A549 (cell line): ENCODE measurements around the gene NDEL1. TPM values are rescaled to one million over a fixed set of nuclear protein-coding genes. Genes with fewer than 3 reads are reported as not detected.

Experiments used
- ATAC-seq, 2 experiments: fragments of 200-7000 bp in 1 of 2; fragments of >200 bp in 1 of 2; cut with Nextera tagmentation in 1 of 2; cut with Tn5 transposase in 1 of 2; 3 replicates each; pipeline versions ENCODE4 v1.8.0 to v1.9.1; 2018 to 2020; ENCODE audit warnings: mild to moderate bottlenecking in 1 of 2, moderate library complexity in 1 of 2
- CTCF ChIA-PET: fragments of 300-600 bp; sonication (Branson Sonifier 250); formaldehyde crosslinking; extraction: SDS; loops from one replicate; lab custom pipeline; 2021; ENCODE audit warnings: antibody characterized with exemption, inconsistent platforms; lab: Yijun Ruan, JAX
- POLR2A ChIA-PET: fragments of 350-600 bp; formaldehyde crosslinking; extraction: SDS; loops from one replicate; lab custom pipeline; 2021; ENCODE audit warnings: antibody characterized with exemption, inconsistent platforms; lab: Yijun Ruan, JAX
- DNase-seq, 2 experiments: peaks; one replicate each; pipeline versions ENCODE4 v3.0.0 to v3.0.0-alpha.2; 2011 to 2016; ENCODE audit warnings: low read depth in 1 of 2, low spot score in 1 of 2
- FAIRE-seq: peaks from 2 replicates; lab custom pipeline; 2011; peaks lifted over from hg19 to GRCh38; lab: Jason Lieb, UNC
- H3K27ac ChIP-seq, 2 experiments: fragments of >200 bp; sonication (Bioruptor Twin); formaldehyde crosslinking; 3 replicates each; pipeline ENCODE4 v1.5.1; 2016 to 2017
- H3K4me1 ChIP-seq: fragments of >200 bp; sonication (Bioruptor Twin); formaldehyde crosslinking; 3 replicates; pipeline ENCODE4 v1.6.1; 2016
- H3K4me2 ChIP-seq: fragments of >200 bp; sonication (Bioruptor Twin); formaldehyde crosslinking; 3 replicates; pipeline ENCODE4 v1.6.1; 2016
- H3K4me3 ChIP-seq: fragments of >200 bp; sonication (Bioruptor Twin); formaldehyde crosslinking; 3 replicates; pipeline ENCODE4 v1.5.1; 2016
- H3K9me3 ChIP-seq: fragments of >200 bp; sonication (Bioruptor Twin); formaldehyde crosslinking; 3 replicates; pipeline ENCODE4 v1.6.1; 2016
- BCL3 ChIP-seq: fragments of >200 bp; sonication (Bioruptor Twin); formaldehyde crosslinking; IDR thresholded peaks from 3 replicates; pipeline ENCODE4 v1.6.1; 2016
- CBX8 ChIP-seq: fragments of 200-600 bp; sonication (generic); IDR thresholded peaks from 2 replicates; pipeline ENCODE4 v1.6.1; 2016
- CHD4 ChIP-seq: fragments of 200-600 bp; sonication (generic); IDR thresholded peaks from 2 replicates; pipeline ENCODE4 v1.6.1; 2016; ENCODE audit warnings: antibody characterized with exemption, mild to moderate bottlenecking, borderline replicate concordance
- EHMT2 ChIP-seq: fragments of 200-600 bp; sonication (generic); IDR thresholded peaks from 2 replicates; pipeline ENCODE4 v1.6.1; 2016; ENCODE audit warnings: antibody characterized with exemption, low read depth, mild to moderate bottlenecking, moderate library complexity
- FOSB ChIP-seq: fragments of 250-450 bp; sonication (Bioruptor Pico); IDR thresholded peaks from 2 replicates; pipeline ENCODE4 v1.5.0; 2020; ENCODE audit warnings: mild to moderate bottlenecking, moderate library complexity
- FOSL2 ChIP-seq, 2 experiments: fragments of 450-650 bp in 1 of 2; fragments of >200 bp in 1 of 2; sonication (Bioruptor Twin) in 1 of 2; formaldehyde crosslinking; IDR thresholded peaks; 2 replicates each; pipeline versions ENCODE4 v1.5.0 to v1.6.1; 2016 to 2020; ENCODE audit warnings: mild to moderate bottlenecking in 1 of 2, moderate library complexity in 1 of 2
- GATA3 ChIP-seq: IDR thresholded peaks from 2 replicates; pipeline ENCODE4 v1.6.1; 2012; ENCODE audit warnings: borderline replicate concordance
- HMGXB4 ChIP-seq: fragments of 250-450 bp; sonication (Bioruptor Pico); IDR thresholded peaks from 2 replicates; pipeline ENCODE4 v1.5.0; 2021; ENCODE audit warnings: mild to moderate bottlenecking, moderate library complexity, borderline replicate concordance
- JUNB ChIP-seq: fragments of >200 bp; sonication (Bioruptor Twin); formaldehyde crosslinking; IDR thresholded peaks from 2 replicates; pipeline ENCODE4 v1.6.1; 2016
- KDM1A ChIP-seq: fragments of 200-600 bp; sonication (generic); IDR thresholded peaks from 2 replicates; pipeline ENCODE4 v1.6.1; 2016; ENCODE audit warnings: low read depth, mild to moderate bottlenecking
- MAFK ChIP-seq: fragments of 450-650 bp; IDR thresholded peaks from 2 replicates; pipeline ENCODE4 v1.6.1; 2014; ENCODE audit not compliant: partially characterized antibody
- NFE2L2 ChIP-seq: fragments of 150-350 bp; conservative IDR thresholded peaks from 2 replicates; pipeline ENCODE4 v1.6.1; 2014; ENCODE audit warnings: low read length
- NPAS2 ChIP-seq: fragments of 250-450 bp; sonication (Bioruptor Pico); IDR thresholded peaks from 2 replicates; pipeline ENCODE4 v1.8.0; 2022; ENCODE audit warnings: mild to moderate bottlenecking, moderate library complexity, borderline replicate concordance
- POLR2AphosphoS2 ChIP-seq: conservative IDR thresholded peaks from 2 replicates; pipeline ENCODE4 v1.6.1; 2012; ENCODE audit warnings: low read length, improper control_type of control experiment, inconsistent platforms
- RFX5 ChIP-seq: fragments of 450-650 bp; IDR thresholded peaks from 2 replicates; pipeline ENCODE4 v1.7.1; 2014; ENCODE audit warnings: antibody characterized with exemption, mild to moderate bottlenecking, moderate library complexity
- TFCP2L1 ChIP-seq: fragments of 250-450 bp; sonication (Bioruptor Pico); IDR thresholded peaks from 2 replicates; pipeline ENCODE4 v1.5.0; 2021; ENCODE audit warnings: mild to moderate bottlenecking
- ZC3H11A ChIP-seq: fragments of 450-650 bp; IDR thresholded peaks from 2 replicates; pipeline ENCODE4 v1.6.1; 2014; ENCODE audit warnings: antibody characterized with exemption, mild to moderate bottlenecking
- ZFP36 ChIP-seq: fragments of 450-650 bp; IDR thresholded peaks from 2 replicates; pipeline ENCODE4 v1.6.1; 2014; ENCODE audit warnings: borderline replicate concordance; ENCODE audit not compliant: partially characterized antibody
- ZNF302 ChIP-seq: fragments of 250-450 bp; sonication (Bioruptor Pico); IDR thresholded peaks from 2 replicates; pipeline ENCODE4 v1.9.0; 2021; ENCODE audit warnings: inconsistent platforms, mild to moderate bottlenecking, moderate library complexity
- ZSCAN20 ChIP-seq: fragments of 250-450 bp; sonication (Bioruptor Pico); IDR thresholded peaks from 2 replicates; pipeline ENCODE4 v1.8.0; 2022; ENCODE audit warnings: mild to moderate bottlenecking, moderate library complexity
- WGBS: methylation state at CpG from one replicate; pipeline ENCODE4 v1.1.6; 2017; ENCODE audit errors: missing lambda C conversion rate; 5-methylcytosine and 5-hydroxymethylcytosine counted together
- polyA plus RNA-seq, 4 experiments: library from polyadenylated mRNA; depleted of rRNA in 3 of 4; stranded (reverse); fragments of >200 nt; fragmentation: RNase III in 1 of 4; extraction: RNeasy Plus Mini Kit Qiagen cat#74134 plus additional on column Dnase treatment in 1 of 4; gene quantifications; 2 replicates in 3 of 4; 3 replicates in 1 of 4; pipeline ENCODE4 v1.2.3, GENCODE V29; 2011 to 2017
- TF ChIP-seq, protein P1 (sequence below): fragments of 200-600 bp; sonication (generic); IDR thresholded peaks from 2 replicates; pipeline ENCODE4 v1.6.1; 2016; ENCODE audit warnings: antibody characterized with exemption, mild to moderate bottlenecking, moderate library complexity
- TF ChIP-seq, protein P2 (sequence below): fragments of >200 bp; sonication (Bioruptor Twin); formaldehyde crosslinking; IDR thresholded peaks from 2 replicates; pipeline ENCODE4 v1.6.1; 2016
- TF ChIP-seq, protein P3 (sequence below): fragments of 450-650 bp; IDR thresholded peaks from 2 replicates; pipeline ENCODE4 v1.6.1; 2014; ENCODE audit warnings: antibody characterized with exemption
- TF ChIP-seq, protein P4 (sequence below): fragments of 250-450 bp; sonication (Bioruptor Pico); IDR thresholded peaks from 2 replicates; pipeline ENCODE4 v1.5.0; 2020; ENCODE audit warnings: low read depth, mild to moderate bottlenecking, moderate library complexity

NDEL1 gene
- polyA plus RNA-seq, 2 of the 4 experiments (the other 2 are of a cell fraction), result 53.3 to 91.0 TPM

DNA sequence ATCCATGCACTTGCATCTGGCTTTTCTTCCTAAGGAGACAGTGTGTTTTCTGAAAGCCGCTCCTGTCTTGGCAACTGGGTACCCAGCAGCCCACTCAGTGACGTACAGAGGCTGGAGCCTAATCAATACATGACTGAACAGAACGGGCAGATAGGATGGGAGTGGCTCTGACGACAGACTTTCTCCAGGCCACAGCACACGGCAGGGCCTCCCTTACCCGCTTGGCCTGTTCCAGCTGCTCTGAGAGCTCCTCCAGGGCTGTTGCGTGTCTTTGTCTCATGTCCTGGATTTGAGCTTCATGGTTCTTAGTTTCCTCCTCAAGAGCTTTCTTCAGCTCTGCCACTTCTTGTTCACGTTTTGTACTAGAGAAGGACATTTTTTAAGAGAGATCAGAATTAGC lies 64.9 kb downstream of the NDEL1 start:
- DNase-seq (no peak), FAIRE-seq (no peak)

DNA sequence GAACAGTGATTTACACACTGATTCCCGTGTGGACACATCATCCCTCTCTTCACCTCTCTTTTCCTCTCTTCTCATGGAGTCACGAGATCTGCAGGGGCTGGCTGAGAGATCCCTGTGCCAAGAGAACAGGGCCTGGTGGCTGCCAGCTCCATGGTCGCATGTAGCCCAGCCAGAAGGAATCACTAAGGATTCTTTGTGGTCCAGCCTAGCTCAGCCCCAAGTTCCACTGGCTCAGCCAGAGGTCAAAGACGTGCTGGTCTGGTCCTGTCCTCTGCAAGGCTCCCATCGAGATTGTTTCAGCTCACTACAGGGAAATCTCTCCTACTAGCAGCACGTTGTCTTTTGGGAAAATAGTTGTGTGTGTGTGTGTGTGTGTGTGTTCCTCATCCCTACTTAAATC lies 66.4 kb downstream of the NDEL1 start:
- Histone ChIP-seq H3K4me1 (no peaks in the 10 kb centered on the region), H3K9me3 (no peaks in the 10 kb centered on the region), H3K4me3 (no peak overlapping the region), H3K4me2 (no peak overlapping the region), H3K27ac (no peak overlapping the region)
- ATAC-seq, result no peak; a peak in 1 of 6 replicates
- CTCF ChIA-PET, result interaction anchor here (0.6 to 2.0 kb wide), 6 partner anchors 8 to 788 kb away, joined by 3 to 5 read pairs (median 4); no protein-coding TSS in a partner anchor
- 83% methylated on average over 6 of the region's 6 CpGs for WGBS
- FAIRE-seq, result no peak
- DNase-seq, result no peak
- POLR2A ChIA-PET, result no interaction called here
- no peak for TF ChIP-seq NFE2L2
- TF ChIP-seq, protein P1, sequence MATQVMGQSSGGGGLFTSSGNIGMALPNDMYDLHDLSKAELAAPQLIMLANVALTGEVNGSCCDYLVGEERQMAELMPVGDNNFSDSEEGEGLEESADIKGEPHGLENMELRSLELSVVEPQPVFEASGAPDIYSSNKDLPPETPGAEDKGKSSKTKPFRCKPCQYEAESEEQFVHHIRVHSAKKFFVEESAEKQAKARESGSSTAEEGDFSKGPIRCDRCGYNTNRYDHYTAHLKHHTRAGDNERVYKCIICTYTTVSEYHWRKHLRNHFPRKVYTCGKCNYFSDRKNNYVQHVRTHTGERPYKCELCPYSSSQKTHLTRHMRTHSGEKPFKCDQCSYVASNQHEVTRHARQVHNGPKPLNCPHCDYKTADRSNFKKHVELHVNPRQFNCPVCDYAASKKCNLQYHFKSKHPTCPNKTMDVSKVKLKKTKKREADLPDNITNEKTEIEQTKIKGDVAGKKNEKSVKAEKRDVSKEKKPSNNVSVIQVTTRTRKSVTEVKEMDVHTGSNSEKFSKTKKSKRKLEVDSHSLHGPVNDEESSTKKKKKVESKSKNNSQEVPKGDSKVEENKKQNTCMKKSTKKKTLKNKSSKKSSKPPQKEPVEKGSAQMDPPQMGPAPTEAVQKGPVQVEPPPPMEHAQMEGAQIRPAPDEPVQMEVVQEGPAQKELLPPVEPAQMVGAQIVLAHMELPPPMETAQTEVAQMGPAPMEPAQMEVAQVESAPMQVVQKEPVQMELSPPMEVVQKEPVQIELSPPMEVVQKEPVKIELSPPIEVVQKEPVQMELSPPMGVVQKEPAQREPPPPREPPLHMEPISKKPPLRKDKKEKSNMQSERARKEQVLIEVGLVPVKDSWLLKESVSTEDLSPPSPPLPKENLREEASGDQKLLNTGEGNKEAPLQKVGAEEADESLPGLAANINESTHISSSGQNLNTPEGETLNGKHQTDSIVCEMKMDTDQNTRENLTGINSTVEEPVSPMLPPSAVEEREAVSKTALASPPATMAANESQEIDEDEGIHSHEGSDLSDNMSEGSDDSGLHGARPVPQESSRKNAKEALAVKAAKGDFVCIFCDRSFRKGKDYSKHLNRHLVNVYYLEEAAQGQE, result no peak
- TF ChIP-seq FOSL2 (IDR thresholded peaks at IDR 0.05), result no peak
- no peak for TF ChIP-seq FOSL2 (CRISPR knock-in tag; IDR thresholded peaks at IDR 0.05)
- TF ChIP-seq JUNB, result no peak
- no peak for TF ChIP-seq HMGXB4 (CRISPR knock-in tag)
- TF ChIP-seq CHD4, result no peak
- TF ChIP-seq KDM1A, result no peak
- TF ChIP-seq TFCP2L1 (CRISPR knock-in tag), result no peak
- TF ChIP-seq, protein P2, sequence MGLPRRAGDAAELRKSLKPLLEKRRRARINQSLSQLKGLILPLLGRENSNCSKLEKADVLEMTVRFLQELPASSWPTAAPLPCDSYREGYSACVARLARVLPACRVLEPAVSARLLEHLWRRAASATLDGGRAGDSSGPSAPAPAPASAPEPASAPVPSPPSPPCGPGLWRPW, result no peak
- TF ChIP-seq BCL3, result no peak
- TF ChIP-seq RFX5, result no peak
- TF ChIP-seq EHMT2, result no peak
- TF ChIP-seq CBX8, result no peak
- TF ChIP-seq ZFP36, result no peak
- TF ChIP-seq POLR2AphosphoS2, result no peak
- TF ChIP-seq, protein P3, sequence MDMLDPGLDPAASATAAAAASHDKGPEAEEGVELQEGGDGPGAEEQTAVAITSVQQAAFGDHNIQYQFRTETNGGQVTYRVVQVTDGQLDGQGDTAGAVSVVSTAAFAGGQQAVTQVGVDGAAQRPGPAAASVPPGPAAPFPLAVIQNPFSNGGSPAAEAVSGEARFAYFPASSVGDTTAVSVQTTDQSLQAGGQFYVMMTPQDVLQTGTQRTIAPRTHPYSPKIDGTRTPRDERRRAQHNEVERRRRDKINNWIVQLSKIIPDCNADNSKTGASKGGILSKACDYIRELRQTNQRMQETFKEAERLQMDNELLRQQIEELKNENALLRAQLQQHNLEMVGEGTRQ, result no peak
- TF ChIP-seq GATA3, result no peak
- TF ChIP-seq MAFK, result no peak
- no peak for TF ChIP-seq ZC3H11A

More for the DNA sequence above, 64.9 kb downstream of the NDEL1 start:
- CTCF ChIA-PET, result interaction anchor here (2.0 kb wide), 1 partner anchor 246 kb away, joined by 5 read pairs; no protein-coding TSS in a partner anchor
- 87% methylated on average over 8 of the region's 8 CpGs for WGBS
- Histone ChIP-seq H3K4me1 (no peaks in the 10 kb centered on the region), H3K27ac (no peak overlapping the region), H3K4me3 (no peak overlapping the region), H3K4me2 (no peak overlapping the region), H3K9me3 (no peaks in the 10 kb centered on the region)
- ATAC-seq, result no peak
- TF ChIP-seq CHD4 (no peak), NPAS2 (CRISPR knock-in tag) (no peak), FOSB (CRISPR knock-in tag) (no peak), ZNF302 (CRISPR knock-in tag) (no peak), ZSCAN20 (CRISPR knock-in tag) (no peak)
- TF ChIP-seq, protein P4, sequence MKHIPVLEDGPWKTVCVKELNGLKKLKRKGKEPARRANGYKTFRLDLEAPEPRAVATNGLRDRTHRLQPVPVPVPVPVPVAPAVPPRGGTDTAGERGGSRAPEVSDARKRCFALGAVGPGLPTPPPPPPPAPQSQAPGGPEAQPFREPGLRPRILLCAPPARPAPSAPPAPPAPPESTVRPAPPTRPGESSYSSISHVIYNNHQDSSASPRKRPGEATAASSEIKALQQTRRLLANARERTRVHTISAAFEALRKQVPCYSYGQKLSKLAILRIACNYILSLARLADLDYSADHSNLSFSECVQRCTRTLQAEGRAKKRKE, result no peak
- POLR2A ChIA-PET, result no interaction called here
